OCI-LY1 (cell line): ENCODE measurements around the gene VWA1.

Source experiments
- CTCF ChIP-seq: fragments of 200-600 bp; sonication (generic), shearing (Covaris generic); IDR thresholded peaks from 2 replicates; pipeline ENCODE4 v1.5.1; 2017; ENCODE audit warnings: mild to moderate bottlenecking, antibody characterized with exemption, low read length, moderate library complexity, mixed read lengths
- EZH2 ChIP-seq: fragments of 200-600 bp; sonication (generic), shearing (Covaris generic); IDR thresholded peaks from 2 replicates; pipeline ENCODE4 v1.8.0; 2017; ENCODE audit warnings: borderline replicate concordance, mixed run types, mild to moderate bottlenecking, antibody characterized with exemption, low read length, moderate library complexity, mixed read lengths

GRCh38 chr1:1431845-1432273, 3.6 kb upstream of the VWA1 start:
- TF ChIP-seq CTCF, result no peak
- no peak for TF ChIP-seq EZH2
